CD4-positive, alpha-beta memory T cell (primary cell): ENCODE results near the gene INPP4A. TPM values are rescaled to one million over a fixed set of nuclear protein-coding genes. Genes with fewer than 3 reads are reported as not detected.

ENCODE experiments used
- CTCF ChIA-PET: fragments of 350-600 bp; sonication (Branson Sonifier 250); formaldehyde crosslinking; loops from one replicate; lab custom pipeline; 2021; ENCODE audit warnings: inconsistent platforms; ENCODE audit not compliant: partially characterized antibody; lab: Charles Lee
- POLR2A ChIA-PET: fragments of 350-600 bp; sonication (Branson Sonifier 250); formaldehyde crosslinking; loops from one replicate; lab custom pipeline; 2021; ENCODE audit not compliant: partially characterized antibody; lab: Charles Lee
- DNase-seq, 5 donors: peaks; one replicate each; pipeline versions ENCODE4 v3.0.0 to v3.0.0-alpha.2; 2020 to 2022; ENCODE audit warnings: mixed read lengths in 1 of 5
- H3K27ac ChIP-seq: one replicate; pipeline ENCODE4 v1.7.0; 2013; ENCODE audit warnings: low read depth, low read length
- H3K27me3 ChIP-seq: 2 replicates; pipeline ENCODE4 v1.7.0; 2013; ENCODE audit warnings: mild to moderate bottlenecking, low read length, moderate library complexity; ENCODE audit not compliant: insufficient read depth
- H3K36me3 ChIP-seq: 2 replicates; pipeline ENCODE4 v1.7.0; 2013; ENCODE audit warnings: mild to moderate bottlenecking, low read length, moderate library complexity; ENCODE audit not compliant: insufficient read depth
- H3K4me1 ChIP-seq: 2 replicates; pipeline ENCODE4 v1.7.0; 2013; ENCODE audit warnings: mild to moderate bottlenecking, low read length, moderate library complexity; ENCODE audit not compliant: insufficient read depth
- H3K4me3 ChIP-seq, 2 donors: one replicate each; pipeline ENCODE4 v1.7.0; 2013; ENCODE audit warnings: low read length in 2 of 2, mild to moderate bottlenecking in 1 of 2
- H3K9me3 ChIP-seq, 2 donors: one replicate each; pipeline ENCODE4 v1.7.0; 2013; ENCODE audit warnings: low read length in 2 of 2, control low read depth in 1 of 2; ENCODE audit not compliant: control insufficient read depth in 1 of 2
- H3K27ac Mint-ChIP-seq, 7 donors: one replicate each; pipeline ENCODE4 v1.8.0; 2020 to 2021; ENCODE audit warnings: mixed read lengths in 7 of 7, mild to moderate bottlenecking in 6 of 7, inconsistent platforms in 3 of 7, moderate library complexity in 3 of 7
- H3K27me3 Mint-ChIP-seq, 2 donors: one replicate each; pipeline ENCODE4 v1.8.0; 2020 to 2021; ENCODE audit warnings: mixed read lengths in 2 of 2
- H3K36me3 Mint-ChIP-seq, 2 donors: one replicate each; pipeline ENCODE4 v1.8.0; 2020 to 2021; ENCODE audit warnings: mixed read lengths in 2 of 2, inconsistent platforms in 1 of 2, mild to moderate bottlenecking in 1 of 2
- H3K4me1 Mint-ChIP-seq, 4 donors: one replicate each; pipeline ENCODE4 v1.8.0; 2020 to 2021; ENCODE audit warnings: mixed read lengths in 4 of 4, mild to moderate bottlenecking in 1 of 4
- H3K4me3 Mint-ChIP-seq, 8 donors: one replicate each; pipeline ENCODE4 v1.8.0; 2020 to 2021; ENCODE audit warnings: mixed read lengths in 8 of 8, mild to moderate bottlenecking in 7 of 8, moderate library complexity in 6 of 8, inconsistent platforms in 3 of 8
- H3K9me3 Mint-ChIP-seq, 8 donors: one replicate each; pipeline ENCODE4 v1.8.0; 2020 to 2021; ENCODE audit warnings: mixed read lengths in 8 of 8, mild to moderate bottlenecking in 5 of 8, inconsistent platforms in 3 of 8, moderate library complexity in 1 of 8
- intact Hi-C: fragments of 100-400 bp; cut with micrococcal nuclease; formaldehyde crosslinking; loops from one replicate; pipeline ENCODE4 v1.15.1; 2023
- polyA plus RNA-seq, 2 donors: library from polyadenylated mRNA; unstranded; fragments of 300-500 nt; fragmentation: Illumina TruSeq; gene quantifications; one replicate each; pipeline ENCODE4 v1.2.3, GENCODE V29; 2021
- total RNA-seq, 2 experiments: library from RNA; stranded (reverse); gene quantifications; one replicate each; pipeline ENCODE4 v1.2.3, GENCODE V29; 2021

INPP4A gene
- total and polyA plus RNA-seq, 4 experiments from 2014 or later, result 30.5 to 133 (median 91.9) TPM

DNA sequence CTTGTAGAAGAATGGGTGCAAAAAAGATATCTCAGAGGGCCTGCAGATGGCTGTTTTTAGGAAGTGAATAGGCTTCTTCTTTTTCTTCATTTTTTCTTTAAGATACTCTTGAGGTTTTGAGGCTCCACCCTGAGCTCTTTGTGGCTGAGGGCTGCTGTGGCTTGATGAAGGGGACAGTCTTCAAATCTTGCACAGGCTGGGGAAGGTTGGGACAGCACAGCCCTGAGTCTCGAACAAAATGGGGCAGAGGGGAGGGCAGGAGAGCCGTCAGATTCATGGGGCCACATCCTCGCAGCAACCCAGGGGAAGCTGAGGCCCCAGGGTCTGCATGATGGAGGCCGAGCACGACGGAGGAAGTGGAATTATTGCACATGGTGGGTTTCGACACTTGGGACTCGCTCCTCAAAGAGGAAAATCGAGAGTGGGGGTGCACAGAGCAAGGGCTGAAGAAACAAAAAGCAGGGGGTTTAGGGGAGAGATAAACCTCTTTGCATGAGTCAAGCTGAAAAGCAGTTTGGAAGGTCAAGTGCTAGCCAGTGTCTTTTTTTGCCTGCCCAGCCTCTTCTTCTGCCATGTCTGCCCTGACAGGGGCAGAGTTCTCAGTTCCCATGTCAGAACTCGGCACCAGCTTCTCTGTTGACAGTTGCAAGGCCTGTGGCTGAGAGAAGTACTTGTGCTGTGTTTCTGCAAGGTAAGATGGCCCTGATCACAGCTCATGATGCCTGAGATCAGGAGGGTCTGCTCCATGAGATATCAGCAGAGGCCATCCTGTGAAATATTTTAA is 19.5 kb downstream of the INPP4A start:
- CTCF ChIA-PET, result interaction anchor here (0.9 to 7.6 kb wide), 12 partner anchors 8 to 53 kb away, joined by 3 to 81 read pairs (median 6); no protein-coding TSS in a partner anchor
- DNase-seq, result peak; percentile 50 to 68 (median 60)
- Mint-ChIP-seq H3K27me3 (no peaks in the 10 kb centered on the region), H3K4me1 (peaks cover 77 to 93% (median 86%) of the 10 kb centered on the region in 4 donors), H3K36me3 (peaks cover 3 to 12% of the 10 kb centered on the region in 2 donors), H3K4me3 (peak overlapping the region; percentile 80 to 98 (median 90)), H3K27ac (peak overlapping the region; percentile 92 to 98 (median 97)), H3K9me3 (peaks cover 0 to 4% (median 0%) of the 10 kb centered on the region in 8 donors)
- POLR2A ChIA-PET, result interaction anchor here (0.7 to 20.9 kb wide), 16 partner anchors 8 to 751 kb away, joined by 3 to 338 read pairs (median 4); partner anchors contain the start of genes C2orf15, INPP4A and ZAP70
- Histone ChIP-seq H3K27me3 (no peaks in the 10 kb centered on the region), H3K4me3 (peak overlapping the region; percentile 33 to 40), H3K4me1 (peaks cover 98% of the 10 kb centered on the region), H3K36me3 (no peaks in the 10 kb centered on the region), H3K9me3 (no peaks in the 10 kb centered on the region), H3K27ac (peak overlapping the region; percentile 71)
- intact Hi-C loops, result loop anchor here (1.0 to 5.0 kb wide), 3 partner anchors 9 to 143 kb away; partner anchors contain the start of genes COA5 and UNC50

- H3K4me3 ChIP-seq, result peak overlapping the region; percentile 17 to 33
- H3K9me3 ChIP-seq, result no peaks in the 10 kb centered on the region
- ChIA-PET CTCF (interaction anchor here (0.9 to 7.6 kb wide), 8 partner anchors 9 to 44 kb away, joined by 3 to 81 read pairs (median 20); no protein-coding TSS in a partner anchor), POLR2A (interaction anchor here (1.0 to 20.9 kb wide), 13 partner anchors 7 to 746 kb away, joined by 3 to 338 read pairs (median 6); partner anchors contain the start of genes C2orf15 and INPP4A)
- H3K4me1 ChIP-seq, result peaks cover 96% of the 10 kb centered on the region
- no peaks in the 10 kb centered on the region for H3K27me3 ChIP-seq
- peak overlapping the region; percentile 80 to 98 (median 90) for H3K4me3 Mint-ChIP-seq
- intact Hi-C loops, result loop anchor here (1.0 to 5.0 kb wide), 5 partner anchors 9 to 142 kb away; partner anchors contain the start of genes COA5 and UNC50
- H3K36me3 Mint-ChIP-seq, result peaks cover 7 to 8% of the 10 kb centered on the region in 2 donors
- peaks cover 0 to 4% (median 0%) of the 10 kb centered on the region in 8 donors for H3K9me3 Mint-ChIP-seq
- H3K4me1 Mint-ChIP-seq, result peaks cover 73 to 93% (median 84%) of the 10 kb centered on the region in 4 donors
- H3K27ac Mint-ChIP-seq, result peak overlapping the region; percentile 92 to 98 (median 97)
- no peaks in the 10 kb centered on the region for H3K36me3 ChIP-seq
- peak; percentile 58 to 77 (median 61) for DNase-seq
- H3K27me3 Mint-ChIP-seq, result no peaks in the 10 kb centered on the region
- H3K27ac ChIP-seq, result peak overlapping the region; percentile 71
These were observed 20.2 kb downstream of the INPP4A start for GRCh38 chr2:98464772-98465310.

DNA sequence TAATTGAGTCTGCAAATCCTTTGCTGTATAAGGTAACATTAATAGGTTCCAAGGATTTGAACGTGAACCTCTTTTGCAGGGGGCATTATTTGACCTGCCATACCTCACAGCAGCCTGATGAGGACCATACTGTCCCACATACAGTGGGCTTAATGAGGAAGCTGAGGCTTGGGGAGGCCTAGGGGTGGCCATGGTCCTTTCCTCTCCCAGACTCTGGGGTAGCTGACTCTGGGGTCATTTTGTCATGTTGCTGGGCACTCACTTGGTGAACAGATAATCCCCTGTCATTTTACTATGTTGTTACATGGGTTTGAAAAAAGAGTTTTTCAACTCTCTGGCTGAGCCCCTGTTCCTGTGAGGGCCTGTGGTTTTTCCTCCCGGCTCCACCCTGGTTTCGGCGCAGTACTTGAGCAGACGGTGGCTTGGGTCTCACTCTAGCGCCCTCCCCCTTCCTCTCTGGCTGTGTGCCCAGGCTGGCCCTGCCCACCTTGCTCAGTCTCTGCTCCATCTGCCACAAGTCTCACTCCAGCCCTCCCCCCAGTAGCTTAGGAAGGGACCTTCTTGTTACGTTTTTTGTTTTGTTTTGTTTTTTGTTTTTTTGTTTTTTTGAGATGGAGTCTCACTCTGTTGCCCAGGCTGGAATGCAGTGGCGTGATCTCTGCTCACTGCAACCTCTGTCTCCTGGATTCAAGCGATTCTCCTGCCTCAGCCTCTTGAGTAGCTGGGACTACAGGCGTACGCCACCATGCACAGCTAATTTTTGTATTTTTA is 21.0 kb downstream of the INPP4A start:
- Histone ChIP-seq H3K27me3 (no peaks in the 10 kb centered on the region), H3K36me3 (no peaks in the 10 kb centered on the region), H3K4me3 (peak overlapping the region; percentile 17 to 33), H3K27ac (peak overlapping the region; percentile 71), H3K9me3 (no peaks in the 10 kb centered on the region), H3K4me1 (peaks cover 96% of the 10 kb centered on the region)
- ChIA-PET POLR2A (interaction anchor here (1.0 to 20.9 kb wide), 11 partner anchors 15 to 747 kb away, joined by 3 to 338 read pairs (median 6); partner anchors contain the start of genes C2orf15 and INPP4A), CTCF (interaction anchor here (0.8 to 7.6 kb wide), 7 partner anchors 8 to 23 kb away, joined by 3 to 81 read pairs (median 32); no protein-coding TSS in a partner anchor)
- Mint-ChIP-seq H3K27me3 (no peaks in the 10 kb centered on the region), H3K4me3 (peak overlapping the region; percentile 80 to 98 (median 90)), H3K27ac (peak overlapping the region; percentile 92 to 98 (median 97)), H3K36me3 (peaks cover 7 to 8% of the 10 kb centered on the region in 2 donors), H3K4me1 (peaks cover 71 to 93% (median 82%) of the 10 kb centered on the region in 4 donors), H3K9me3 (peaks cover 0 to 4% (median 0%) of the 10 kb centered on the region in 8 donors)
- DNase-seq, result peak; percentile 84 to 93 (median 84)
- intact Hi-C loops, result loop anchor here (1.0 to 2.0 kb wide), 3 partner anchors 9 to 17 kb away; no protein-coding TSS in a partner anchor

DNA sequence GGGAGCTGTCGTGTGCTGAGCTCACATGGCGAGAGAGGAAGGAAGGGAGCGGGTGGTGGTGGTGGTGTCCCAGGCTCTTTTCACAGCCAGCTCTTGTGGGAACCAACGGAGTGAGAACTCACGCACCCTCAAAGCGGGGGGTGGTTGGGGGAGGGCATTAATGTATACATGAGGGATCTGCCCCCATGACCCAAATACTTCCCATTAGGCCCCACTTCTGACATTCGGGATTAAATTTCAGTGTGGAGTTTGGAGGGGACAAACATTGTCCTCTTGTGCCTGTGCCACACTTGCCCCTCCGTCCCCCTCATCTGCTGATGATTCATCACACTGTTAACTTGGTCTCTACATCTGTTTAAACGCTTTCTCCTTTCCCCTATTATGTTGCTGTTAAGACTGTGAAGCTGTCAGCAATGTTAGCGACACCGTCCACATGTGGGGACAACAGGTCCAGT is 22.5 kb downstream of the INPP4A start:
- Histone ChIP-seq H3K36me3 (no peaks in the 10 kb centered on the region), H3K27me3 (no peaks in the 10 kb centered on the region), H3K4me1 (peaks cover 96% of the 10 kb centered on the region), H3K9me3 (no peaks in the 10 kb centered on the region), H3K4me3 (peak overlapping the region; percentile 7 to 27), H3K27ac (peak overlapping the region; percentile 71)
- H3K9me3 Mint-ChIP-seq, result peaks cover 0 to 2% (median 0%) of the 10 kb centered on the region in 8 donors
- H3K4me3 Mint-ChIP-seq, result peak overlapping the region; percentile 80 to 98 (median 90)
- H3K27ac Mint-ChIP-seq, result peak overlapping the region; percentile 92 to 98 (median 97)
- H3K36me3 Mint-ChIP-seq, result peaks cover 7 to 9% of the 10 kb centered on the region in 2 donors
- H3K27me3 Mint-ChIP-seq, result no peaks in the 10 kb centered on the region
- H3K4me1 Mint-ChIP-seq, result peaks cover 69 to 93% (median 82%) of the 10 kb centered on the region in 4 donors
- CTCF ChIA-PET, result interaction anchor here (0.9 to 7.6 kb wide), 6 partner anchors 12 to 54 kb away, joined by 3 to 81 read pairs (median 20); no protein-coding TSS in a partner anchor
- peak in 1 of 5 donors; percentile 55 for DNase-seq
- intact Hi-C loops, result no loop called here
- POLR2A ChIA-PET, result interaction anchor here (7.8 to 20.9 kb wide), 2 partner anchors 14 to 16 kb away, joined by 327 to 338 read pairs; partner anchors contain the start of gene INPP4A

- Histone ChIP-seq H3K27ac (peak overlapping the region; percentile 71), H3K9me3 (no peaks in the 10 kb centered on the region), H3K27me3 (no peaks in the 10 kb centered on the region), H3K4me3 (peak overlapping the region in 1 of 2 donors; percentile 7), H3K4me1 (peaks cover 97% of the 10 kb centered on the region), H3K36me3 (no peaks in the 10 kb centered on the region)
- H3K9me3 Mint-ChIP-seq, result peaks cover 0 to 2% (median 0%) of the 10 kb centered on the region in 8 donors
- H3K4me1 Mint-ChIP-seq, result peaks cover 75 to 98% (median 87%) of the 10 kb centered on the region in 4 donors
- no peaks in the 10 kb centered on the region for H3K27me3 Mint-ChIP-seq
- peak overlapping the region in 6 of 8 donors; percentile 80 to 98 (median 92) for H3K4me3 Mint-ChIP-seq
- no peak for DNase-seq
- ChIA-PET CTCF (interaction anchor here (0.9 to 7.6 kb wide), 5 partner anchors 12 to 55 kb away, joined by 3 to 81 read pairs (median 7); no protein-coding TSS in a partner anchor), POLR2A (interaction anchor here (7.8 to 20.9 kb wide), 2 partner anchors 14 to 17 kb away, joined by 327 to 338 read pairs; partner anchors contain the start of gene INPP4A)
- peak overlapping the region; percentile 92 to 98 (median 97) for H3K27ac Mint-ChIP-seq
- intact Hi-C loops, result no loop called here
- H3K36me3 Mint-ChIP-seq, result peaks cover 7 to 9% of the 10 kb centered on the region in 2 donors
These were observed 23.0 kb downstream of the INPP4A start for GRCh38 chr2:98467652-98468051.
